GM19193 (cell line): ENCODE data around the gene GRAMD1A.

Experiments used
- POLR2A ChIP-seq: IDR thresholded peaks from 4 replicates; pipeline ENCODE4 v1.6.1; 2011; ENCODE audit not compliant: insufficient read depth, insufficient read length; ENCODE audit errors: extremely low read depth

GRAMD1A gene

DNA sequence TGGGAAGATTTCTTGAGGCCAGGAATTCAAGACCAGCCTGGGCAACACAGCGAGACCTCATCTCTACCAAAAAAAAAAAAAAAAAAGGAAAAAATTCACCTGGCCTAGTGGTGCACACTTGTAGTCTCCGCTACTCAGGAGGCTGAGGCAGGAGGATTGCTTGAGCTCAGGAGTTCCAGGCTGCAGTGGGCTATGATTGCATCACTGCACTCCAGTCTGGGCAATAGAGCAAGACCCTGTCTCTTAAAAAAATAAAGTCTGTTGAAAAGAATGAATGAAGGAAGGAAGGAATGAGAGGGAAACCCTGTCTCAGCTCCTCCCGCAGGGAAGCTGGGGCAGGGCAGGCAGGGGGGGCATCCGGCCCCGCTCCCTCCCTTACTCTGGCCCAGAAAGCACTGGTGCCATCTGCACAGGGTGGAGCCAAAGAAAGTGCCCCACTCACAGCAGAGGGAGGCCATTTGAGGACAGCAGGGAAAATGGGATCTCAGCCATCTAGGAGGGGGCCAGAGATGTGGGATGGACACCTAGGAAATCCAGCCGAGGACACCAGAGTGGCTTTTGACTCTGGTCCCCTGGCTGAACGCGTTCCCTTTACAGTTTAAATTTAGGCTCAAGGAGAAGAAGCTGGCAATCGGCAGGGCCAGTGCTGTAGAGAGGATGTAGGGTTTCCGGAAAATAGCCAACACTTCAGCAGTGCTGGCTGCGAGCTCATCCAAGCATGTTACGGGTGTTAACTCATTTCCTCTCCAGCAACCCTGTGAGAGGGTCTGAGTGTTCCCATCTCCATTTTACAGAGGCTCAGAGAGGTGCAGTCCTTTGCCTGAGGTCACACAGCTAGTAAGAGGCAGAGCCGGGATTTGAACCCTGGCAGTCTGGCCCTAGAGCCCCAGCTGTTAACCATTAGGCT is 37.8 kb downstream of the GRAMD1A start:
- TF ChIP-seq POLR2A = no peak

GRCh38 chr19:35038623-35039512 is 38.7 kb downstream of the GRAMD1A start:
- no peak for TF ChIP-seq POLR2A

- no peak for TF ChIP-seq POLR2A
Observed at GRCh38 chr19:35039881-35040825, 40.0 kb downstream of the GRAMD1A start.

- TF ChIP-seq POLR2A = no peak
Observed at GRCh38 chr19:35040826-35041547, 40.9 kb downstream of the GRAMD1A start.

DNA sequence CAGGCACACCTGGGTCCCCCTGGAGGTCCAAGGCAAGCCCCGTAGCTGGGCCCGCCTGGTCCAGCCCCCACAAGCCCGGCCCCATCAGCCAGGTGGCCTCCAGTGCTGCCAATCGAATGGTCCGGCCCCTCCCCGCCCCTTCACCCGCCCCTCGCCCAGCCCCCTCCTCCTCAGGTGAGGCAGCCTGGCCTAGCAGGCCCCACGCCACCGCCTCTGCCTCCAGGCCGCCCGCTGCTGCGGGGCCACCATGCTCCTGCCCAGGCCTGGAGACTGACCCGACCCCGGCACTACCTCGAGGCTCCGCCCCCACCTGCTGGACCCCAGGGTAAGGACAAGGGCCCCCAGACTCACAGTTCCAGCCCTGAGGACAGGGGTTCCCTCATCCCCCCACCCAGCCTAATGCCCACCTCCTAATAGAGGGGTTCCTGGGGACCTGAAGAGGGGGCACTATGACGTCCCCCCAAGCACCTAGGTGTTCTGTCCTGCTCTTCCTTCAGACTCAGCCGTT is 41.5 kb downstream of the GRAMD1A start, which contains the start of gene HPN:
Gene HPN, plus strand, starts transcription at position 174 of the 508 bp plus-strand sequence. CDS start 786 bp downstream, outside the sequence.
- TF ChIP-seq POLR2A = no peak

DNA sequence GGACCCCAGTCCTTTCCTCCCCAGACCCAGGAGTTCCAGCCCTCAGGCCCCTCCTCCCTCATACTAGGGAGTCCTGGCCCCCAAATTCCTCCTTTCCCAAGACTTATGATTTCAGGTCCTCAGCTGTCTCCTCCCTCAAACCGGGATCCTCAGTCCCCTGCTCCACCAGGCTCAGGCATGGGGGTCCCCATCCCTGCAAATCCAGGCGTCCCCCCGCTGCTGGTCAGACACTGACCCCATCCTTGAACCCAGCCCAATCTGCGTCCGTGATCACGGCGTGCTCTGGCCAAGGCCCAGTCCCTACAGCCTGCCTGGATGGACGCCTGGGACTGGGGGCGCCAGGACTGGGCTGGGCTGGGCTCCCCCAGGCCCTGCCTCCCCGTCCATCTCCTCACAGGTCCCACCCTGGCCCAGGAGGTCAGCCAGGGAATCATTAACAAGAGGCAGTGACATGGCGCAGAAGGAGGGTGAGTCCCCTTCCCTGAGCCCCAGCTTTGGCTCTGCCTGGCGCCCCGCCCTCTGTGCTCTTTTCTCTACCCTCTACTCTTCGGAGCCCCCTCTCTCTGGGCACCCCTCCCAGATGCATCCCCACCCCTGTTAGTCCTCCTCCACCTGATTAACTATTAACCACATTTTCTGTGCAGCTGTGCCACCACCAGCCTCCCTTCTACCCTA is 42.1 kb downstream of the GRAMD1A start:
- TF ChIP-seq POLR2A = no peak

- TF ChIP-seq POLR2A = no peak
Observed at GRCh38 chr19:35042954-35043604, 43.0 kb downstream of the GRAMD1A start.

- TF ChIP-seq POLR2A = no peak
Observed at GRCh38 chr19:35043906-35044305, 43.8 kb downstream of the GRAMD1A start.

GRCh38 chr19:35044317-35045117 is 44.4 kb downstream of the GRAMD1A start:
- TF ChIP-seq POLR2A = no peak

DNA sequence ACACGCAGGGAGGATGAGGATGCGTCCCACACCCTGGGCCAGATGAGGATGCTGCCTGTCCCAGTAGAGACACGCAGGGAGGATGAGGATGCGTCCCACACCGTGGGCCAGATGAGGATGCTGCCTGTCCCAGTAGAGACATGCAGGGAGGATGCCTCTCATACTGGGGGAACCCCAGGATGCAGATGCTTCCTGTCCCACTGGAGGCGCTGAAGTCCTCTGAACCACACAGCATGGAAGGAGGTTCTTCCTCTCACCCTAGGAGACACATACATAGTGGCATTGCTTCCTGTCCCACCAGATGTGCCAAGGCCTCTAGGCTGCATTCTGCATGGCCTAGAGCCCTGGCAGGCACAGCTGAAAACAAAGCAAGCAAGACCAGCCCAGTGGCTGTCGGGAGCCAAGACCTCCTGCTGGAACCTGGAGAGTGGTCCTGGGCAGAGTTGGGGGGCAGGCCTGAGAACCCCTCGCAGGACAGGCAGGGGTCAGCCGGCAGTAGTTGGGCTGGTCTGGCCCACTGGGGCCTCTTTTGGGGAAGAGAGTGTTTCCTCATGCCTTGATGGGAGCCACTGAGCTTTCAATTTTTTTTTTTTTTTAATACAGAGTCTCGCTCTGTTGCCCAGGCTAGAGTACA is 45.7 kb downstream of the GRAMD1A start:
- TF ChIP-seq POLR2A = no peak

DNA sequence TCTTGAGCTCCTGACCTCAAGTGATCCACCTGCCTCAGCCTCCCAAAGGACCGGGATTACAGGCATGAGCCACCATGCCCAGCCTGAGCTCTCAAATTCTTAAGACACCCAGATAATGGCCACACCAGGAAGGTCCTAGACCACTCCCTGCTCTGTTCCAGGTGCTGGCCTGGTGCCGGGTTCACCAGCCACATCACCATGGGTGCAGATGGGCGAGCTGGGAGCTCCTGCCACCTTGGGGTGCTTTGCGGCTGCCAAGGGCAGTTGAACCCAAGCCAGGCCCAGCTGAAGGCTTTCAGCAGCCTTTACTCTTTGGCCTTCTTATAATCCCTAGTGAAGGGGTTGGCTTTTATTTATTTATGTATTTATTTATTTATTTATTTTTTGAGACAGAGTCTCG is 46.3 kb downstream of the GRAMD1A start:
- no peak for TF ChIP-seq POLR2A
